DMS 273 treated with DMSO at 0.1 percent for 48 hours (cell line): ENCODE data around the gene TNRC6A.
A peak's percentile ranks its signal among the peaks of the same experiment; 100 is the strongest.
"Not testable (repeated sequence)": the region's sequence is repeated elsewhere in the genome, so short reads cannot be mapped to it uniquely, and the experiment has no call there.

Source experiments
- DNase-seq: peaks from one replicate; lab custom pipeline; 2025; lab: John Stamatoyannopoulos, UW

The TNRC6A gene

GRCh38 chr16:24758373-24758772 lies 28.9 kb downstream of the TNRC6A start:
- no peak for DNase-seq

- no peak for DNase-seq
These were observed 29.6 kb downstream of the TNRC6A start for GRCh38 chr16:24759006-24759405.

GRCh38 chr16:24761526-24761925 lies 32.1 kb downstream of the TNRC6A start:
- no peak for DNase-seq

GRCh38 chr16:24764916-24765315 lies 35.5 kb downstream of the TNRC6A start:
- DNase-seq, result no peak

GRCh38 chr16:24766057-24766456 lies 36.6 kb downstream of the TNRC6A start:
- DNase-seq, result no peak

GRCh38 chr16:24769806-24770205 lies 40.4 kb downstream of the TNRC6A start:
- DNase-seq, result no peak

GRCh38 chr16:24771132-24771778 lies 41.8 kb downstream of the TNRC6A start:
- DNase-seq, result peak; percentile 84

- DNase-seq, result no peak
These were observed 42.3 kb downstream of the TNRC6A start for GRCh38 chr16:24771779-24772157.

- DNase-seq, result no peak
These were observed 44.4 kb downstream of the TNRC6A start for GRCh38 chr16:24773771-24774427.

- DNase-seq, result no peak
These were observed 45.1 kb downstream of the TNRC6A start for GRCh38 chr16:24774510-24774909.

GRCh38 chr16:24775455-24775854 lies 46.0 kb downstream of the TNRC6A start:
- no peak for DNase-seq

GRCh38 chr16:24776501-24777220 lies 47.2 kb downstream of the TNRC6A start:
- no peak for DNase-seq

GRCh38 chr16:24778671-24779070 lies 49.2 kb downstream of the TNRC6A start:
- DNase-seq, result no peak

GRCh38 chr16:24781256-24781655 lies 51.8 kb downstream of the TNRC6A start:
- DNase-seq, result no peak

GRCh38 chr16:24784121-24784520 lies 54.7 kb downstream of the TNRC6A start:
- DNase-seq, result no peak

GRCh38 chr16:24789881-24790280 lies 60.4 kb downstream of the TNRC6A start:
- DNase-seq, result no peak

GRCh38 chr16:24800586-24800985 lies 71.1 kb downstream of the TNRC6A start:
- DNase-seq, result no peak

- DNase-seq, result no peak
These were observed 72.4 kb downstream of the TNRC6A start for GRCh38 chr16:24801761-24802302.

- DNase-seq, result no peak
These were observed 76.0 kb downstream of the TNRC6A start for GRCh38 chr16:24805484-24805883.

GRCh38 chr16:24807301-24807700 lies 77.8 kb downstream of the TNRC6A start:
- no peak for DNase-seq

GRCh38 chr16:24810951-24811843 lies 81.7 kb downstream of the TNRC6A start:
- no peak for DNase-seq

- not testable (repeated sequence) for DNase-seq
These were observed 83.4 kb downstream of the TNRC6A start for GRCh38 chr16:24812813-24813212.
